Astrocyte (in vitro differentiated cells and primary cell): ENCODE measurements around the gene C1QA.

Source experiments
- CTCF ChIP-seq: IDR thresholded peaks from 2 replicates; pipeline ENCODE4 v1.5.1; 2011; ENCODE audit warnings: low read depth, mild to moderate bottlenecking, inconsistent platforms, low read length, moderate library complexity; ENCODE audit not compliant: insufficient read depth
- EZH2 ChIP-seq: IDR thresholded peaks from 2 replicates; pipeline ENCODE4 v1.6.1; 2012; ENCODE audit warnings: mild to moderate bottlenecking, low read length, inconsistent platforms; ENCODE audit not compliant: insufficient read depth

DNA sequence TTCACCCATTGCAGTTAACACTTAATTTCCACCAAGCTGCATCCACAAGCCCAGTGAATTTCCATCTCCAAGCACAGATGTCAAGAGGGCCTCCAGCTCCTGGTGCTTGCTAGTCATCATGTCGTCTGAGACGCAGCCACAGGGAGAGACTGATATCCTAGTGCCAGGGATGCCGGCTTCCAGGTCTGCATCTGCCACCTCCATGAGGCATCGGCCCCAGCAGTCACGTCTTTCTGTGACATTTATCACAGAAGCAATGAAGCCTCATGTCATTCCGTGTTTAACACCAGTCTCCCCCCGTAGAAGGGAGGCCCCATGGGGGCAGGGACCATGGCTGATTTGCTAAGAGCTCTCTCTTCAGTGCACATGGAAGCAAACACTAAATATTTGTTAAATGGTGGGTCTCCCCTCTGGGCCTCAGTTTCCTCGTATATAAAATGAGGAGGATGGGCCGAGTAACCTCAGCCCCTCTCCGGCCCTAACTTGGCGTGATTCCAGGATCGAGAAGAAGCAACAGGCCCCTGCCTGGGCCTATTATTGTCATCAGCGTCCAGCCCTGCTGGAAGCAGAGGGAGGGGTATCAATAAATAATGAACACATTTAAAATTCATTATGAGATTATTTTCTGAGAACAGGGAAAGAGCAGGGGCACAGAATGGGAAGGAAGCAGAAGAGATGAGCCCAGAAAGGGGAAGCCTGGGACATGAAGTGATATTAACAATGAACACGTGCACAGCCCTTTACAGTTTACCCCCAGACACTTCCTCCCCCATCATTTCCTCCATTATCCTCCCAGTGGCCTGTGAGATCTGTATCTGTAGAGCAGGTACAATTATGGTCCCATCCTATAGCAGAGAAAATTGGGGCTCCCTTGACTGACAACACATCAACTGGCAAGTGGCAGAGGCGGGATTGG is 15.8 kb downstream of the C1QA start:
- TF ChIP-seq CTCF (no peak), EZH2 (no peak)
